ENCODE data around the gene PCDHA13. TPM values are rescaled to one million over a fixed set of nuclear protein-coding genes. Genes with fewer than 3 reads are reported as not detected.

The PCDHA13 gene
- total RNA-seq, 1 experiment from 2014 or later = not detected

- no TSS peak for BruUV-seq (replicated peaks)
- no peak for DNase-seq (ENCODE audit: low read depth, low spot score)
- no peaks in the 10 kb centered on the region for H3K9me3 ChIP-seq (ENCODE audit: control insufficient read depth in 1 of 2, insufficient read depth in 1 of 2, low read depth in 1 of 2, low read length in 2 of 2)
- H3K36me3 ChIP-seq (ENCODE audit: control insufficient read depth in 1 of 2, insufficient read depth in 2 of 2, low read length in 2 of 2) = no peaks in the 10 kb centered on the region
- no peak for ATAC-seq
- H3K4me3 ChIP-seq (replicated peaks in 1 of 2; ENCODE audit: low read depth in 1 of 2, low read length in 2 of 2) = no peak overlapping the region
- no peak overlapping the region for H3K27ac ChIP-seq (ENCODE audit: low read depth, low read length)
- TF ChIP-seq, protein P1, sequence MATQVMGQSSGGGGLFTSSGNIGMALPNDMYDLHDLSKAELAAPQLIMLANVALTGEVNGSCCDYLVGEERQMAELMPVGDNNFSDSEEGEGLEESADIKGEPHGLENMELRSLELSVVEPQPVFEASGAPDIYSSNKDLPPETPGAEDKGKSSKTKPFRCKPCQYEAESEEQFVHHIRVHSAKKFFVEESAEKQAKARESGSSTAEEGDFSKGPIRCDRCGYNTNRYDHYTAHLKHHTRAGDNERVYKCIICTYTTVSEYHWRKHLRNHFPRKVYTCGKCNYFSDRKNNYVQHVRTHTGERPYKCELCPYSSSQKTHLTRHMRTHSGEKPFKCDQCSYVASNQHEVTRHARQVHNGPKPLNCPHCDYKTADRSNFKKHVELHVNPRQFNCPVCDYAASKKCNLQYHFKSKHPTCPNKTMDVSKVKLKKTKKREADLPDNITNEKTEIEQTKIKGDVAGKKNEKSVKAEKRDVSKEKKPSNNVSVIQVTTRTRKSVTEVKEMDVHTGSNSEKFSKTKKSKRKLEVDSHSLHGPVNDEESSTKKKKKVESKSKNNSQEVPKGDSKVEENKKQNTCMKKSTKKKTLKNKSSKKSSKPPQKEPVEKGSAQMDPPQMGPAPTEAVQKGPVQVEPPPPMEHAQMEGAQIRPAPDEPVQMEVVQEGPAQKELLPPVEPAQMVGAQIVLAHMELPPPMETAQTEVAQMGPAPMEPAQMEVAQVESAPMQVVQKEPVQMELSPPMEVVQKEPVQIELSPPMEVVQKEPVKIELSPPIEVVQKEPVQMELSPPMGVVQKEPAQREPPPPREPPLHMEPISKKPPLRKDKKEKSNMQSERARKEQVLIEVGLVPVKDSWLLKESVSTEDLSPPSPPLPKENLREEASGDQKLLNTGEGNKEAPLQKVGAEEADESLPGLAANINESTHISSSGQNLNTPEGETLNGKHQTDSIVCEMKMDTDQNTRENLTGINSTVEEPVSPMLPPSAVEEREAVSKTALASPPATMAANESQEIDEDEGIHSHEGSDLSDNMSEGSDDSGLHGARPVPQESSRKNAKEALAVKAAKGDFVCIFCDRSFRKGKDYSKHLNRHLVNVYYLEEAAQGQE (IDR thresholded peaks at IDR 0.05; ENCODE audit: low read depth) = peak; percentile 22
- TF ChIP-seq EZH2phosphoT487 (IDR thresholded peaks at IDR 0.05; ENCODE audit: borderline replicate concordance) = no peak
- no peak overlapping the region for H3K9ac ChIP-seq (ENCODE audit: low read length)
- CTCF ChIA-PET = interaction anchor here (3.0 kb wide), 1 partner anchor 170 kb away, joined by 21 read pairs; no protein-coding TSS in a partner anchor
- no peaks in the 10 kb centered on the region for H3K27me3 ChIP-seq (ENCODE audit: insufficient read depth, low read length)
- H3K4me1 ChIP-seq (ENCODE audit: control insufficient read depth in 1 of 2, insufficient read depth in 2 of 2, low read length in 2 of 2) = no peaks in the 10 kb centered on the region
- intact Hi-C loops (cut with micrococcal nuclease) = no loop called here
- H3K9me2 ChIP-seq (ENCODE audit: insufficient read depth) = no peaks in the 10 kb centered on the region
- H4K20me1 ChIP-seq (ENCODE audit: insufficient read depth) = no peaks in the 10 kb centered on the region
- POLR2A ChIA-PET = interaction anchor here (1.2 kb wide), 1 partner anchor 170 kb away, joined by 4 read pairs; no protein-coding TSS in a partner anchor
- RAD21 ChIA-PET (ENCODE audit: low non-redundant PET in 1 of 2, low total read pairs in 2 of 2, uncharacterized antibody in 2 of 2, unreplicated experiment in 2 of 2) = no interaction called here
- H3K79me2 ChIP-seq (ENCODE audit: insufficient read depth, low read length) = no peaks in the 10 kb centered on the region
- H2AFZ ChIP-seq (ENCODE audit: low read depth, low read length, poor library complexity, severe bottlenecking) = no peak overlapping the region
- H3K4me2 ChIP-seq (ENCODE audit: low read length) = no peak overlapping the region
Observed at GRCh38 chr5:140870221-140871201, 11.4 kb upstream of the PCDHA13 start.

Data from HCT116 (cell line).